Stimulated activated CD8-positive, alpha-beta memory T cell treated with anti-CD3 and anti-CD28 coated beads, Interleukin-15, amount 100 ng/mL, for 1 hour (primary cell): ENCODE measurements around the gene LAMA5.

Source experiments
- DNase-seq: peaks from one replicate; pipeline ENCODE4 v3.0.0-alpha.2; 2020; ENCODE audit warnings: low read depth

The LAMA5 gene

DNA sequence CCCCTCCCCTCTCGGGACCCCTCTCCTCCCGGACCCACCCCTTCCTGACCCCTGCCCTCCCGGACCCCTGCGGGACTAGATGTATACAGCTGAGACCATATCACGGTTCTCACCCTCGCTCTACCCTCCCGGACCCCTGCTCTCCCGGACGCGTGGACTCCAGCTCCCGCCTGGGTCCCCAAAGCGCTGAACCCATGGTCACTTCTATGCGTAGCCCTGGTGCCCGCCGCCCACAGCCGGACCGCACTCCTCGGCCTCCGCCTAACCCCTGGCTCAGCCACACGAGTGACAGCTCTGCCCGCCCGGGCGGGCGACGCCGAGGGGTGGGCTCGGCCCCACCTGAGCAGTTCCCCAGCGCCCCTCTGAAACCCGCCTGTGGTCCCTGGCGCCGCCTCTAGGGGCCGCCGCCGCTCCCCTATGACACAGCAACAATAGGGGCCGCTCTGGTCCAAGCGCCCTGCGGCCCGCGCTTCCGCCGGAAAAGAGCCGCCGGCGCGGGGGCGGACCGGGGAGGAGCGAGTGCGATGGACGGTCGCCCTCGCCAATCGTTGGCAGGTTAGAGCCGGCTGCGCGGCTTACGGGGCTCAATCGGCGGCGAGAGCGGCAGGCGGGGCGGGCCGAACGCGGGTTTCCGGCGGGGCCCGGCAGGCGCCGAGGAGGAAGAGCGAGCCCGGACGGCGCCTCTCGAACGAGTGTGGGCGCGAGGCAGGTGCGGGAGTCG lies 64.6 kb downstream of the LAMA5 start, which contains the start of gene ADRM1:
Gene ADRM1 (plus strand): TSS at position 657 of the 721 bp plus-strand sequence. CDS start 572 bp downstream, outside the sequence.
- DNase-seq: peak; percentile 83

DNA sequence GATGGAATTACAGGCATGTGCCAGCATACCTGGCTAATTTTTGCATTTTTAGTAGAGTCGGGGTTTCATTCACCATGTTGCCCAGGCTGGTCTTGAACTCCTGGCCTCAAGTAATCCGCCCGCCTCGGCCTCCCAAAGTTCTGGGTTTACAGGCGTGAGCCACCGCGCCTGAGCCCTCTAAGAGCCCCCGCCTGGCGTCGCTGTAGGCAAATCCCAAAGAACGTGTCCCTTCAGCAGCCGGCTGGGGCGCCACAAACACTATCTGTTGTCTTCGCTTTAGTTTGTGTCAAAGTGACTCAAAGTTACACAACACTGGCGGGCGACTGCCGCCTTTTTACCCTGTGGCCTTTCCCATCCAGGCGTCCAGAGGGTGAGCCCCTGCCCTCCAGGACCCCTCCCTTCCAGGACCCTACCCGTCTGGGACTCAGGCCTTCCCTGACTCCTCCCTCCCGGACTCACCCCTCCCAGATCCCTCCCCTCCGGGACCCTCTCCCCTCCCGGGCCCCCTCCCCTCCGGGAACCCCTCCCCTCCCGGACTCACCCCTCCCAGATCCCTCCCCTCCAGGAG lies 65.3 kb downstream of the LAMA5 start:
- DNase-seq: peak; percentile 62

DNA sequence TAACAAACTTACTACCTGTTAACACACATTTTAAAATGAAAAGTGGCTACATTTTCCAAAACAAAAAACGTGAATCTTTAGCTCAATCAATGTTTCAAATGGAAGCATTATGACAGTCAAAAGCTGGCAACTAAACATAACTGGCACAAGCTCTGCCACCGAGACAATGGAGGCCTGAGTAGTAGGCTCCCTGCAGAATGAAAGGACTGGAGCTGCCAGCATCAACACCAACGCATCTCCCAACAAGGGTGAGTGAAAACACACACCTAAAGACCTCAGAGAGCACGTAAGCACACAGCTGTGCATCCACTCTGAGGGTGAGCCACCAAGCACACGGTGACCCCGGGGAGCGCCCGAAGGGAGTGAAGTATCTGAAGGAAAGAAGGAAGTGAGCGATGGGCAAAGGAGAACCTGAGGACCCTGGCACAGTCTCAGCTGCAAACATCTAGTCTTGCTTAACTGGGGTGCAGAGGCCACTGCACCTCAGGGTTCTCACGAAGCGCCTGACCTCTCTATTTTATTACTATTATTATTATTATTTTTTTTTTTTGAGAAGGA lies 65.9 kb downstream of the LAMA5 start:
- DNase-seq: no peak

DNA sequence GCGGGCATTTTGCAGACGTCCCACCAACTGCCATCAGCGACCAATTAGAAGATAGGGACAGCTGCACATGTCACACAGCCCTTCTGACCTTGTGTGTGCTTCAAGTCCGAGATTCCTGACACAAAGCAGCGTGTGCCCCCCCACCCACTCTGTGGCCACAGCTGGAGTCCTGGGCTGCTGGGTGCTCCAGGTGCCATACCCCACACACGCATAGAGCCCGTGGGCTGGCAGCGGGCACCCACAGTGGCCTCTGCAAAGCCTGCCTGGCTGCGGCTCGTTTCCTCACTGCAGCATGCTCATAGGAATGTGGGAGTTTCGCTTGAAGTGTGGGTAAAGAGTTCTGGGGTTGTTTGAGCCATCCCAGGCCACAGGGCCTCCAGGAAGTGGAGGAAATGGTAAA lies 66.8 kb downstream of the LAMA5 start:
- DNase-seq: no peak

DNA sequence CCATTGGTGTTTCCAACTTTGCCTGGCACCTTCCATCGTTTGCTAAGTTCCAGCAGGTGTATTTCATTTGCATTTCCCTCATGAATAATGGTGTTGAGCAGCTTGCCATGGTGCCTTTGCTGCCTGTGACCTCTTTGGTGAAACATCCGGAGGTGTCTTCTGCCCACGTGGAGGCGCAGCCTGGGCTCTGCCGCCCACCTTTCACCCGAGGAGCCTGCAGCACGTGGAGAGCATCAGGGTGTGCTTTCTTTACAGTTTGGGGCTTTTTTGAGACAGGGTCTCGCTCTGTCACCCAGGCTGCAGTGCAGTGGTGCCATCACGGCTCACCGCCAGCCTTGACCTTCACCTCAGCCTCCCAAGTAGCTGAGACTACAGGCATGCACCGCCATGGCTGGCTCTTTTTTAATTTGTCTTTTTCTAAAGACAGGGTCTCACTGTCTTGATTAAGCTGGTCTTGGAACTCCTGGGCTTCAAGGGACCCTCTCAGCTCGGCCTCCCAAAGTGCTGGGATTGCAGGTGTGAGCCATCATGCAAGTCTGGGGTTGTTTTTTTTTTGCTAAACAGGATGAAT lies 67.4 kb downstream of the LAMA5 start:
- DNase-seq: no peak

DNA sequence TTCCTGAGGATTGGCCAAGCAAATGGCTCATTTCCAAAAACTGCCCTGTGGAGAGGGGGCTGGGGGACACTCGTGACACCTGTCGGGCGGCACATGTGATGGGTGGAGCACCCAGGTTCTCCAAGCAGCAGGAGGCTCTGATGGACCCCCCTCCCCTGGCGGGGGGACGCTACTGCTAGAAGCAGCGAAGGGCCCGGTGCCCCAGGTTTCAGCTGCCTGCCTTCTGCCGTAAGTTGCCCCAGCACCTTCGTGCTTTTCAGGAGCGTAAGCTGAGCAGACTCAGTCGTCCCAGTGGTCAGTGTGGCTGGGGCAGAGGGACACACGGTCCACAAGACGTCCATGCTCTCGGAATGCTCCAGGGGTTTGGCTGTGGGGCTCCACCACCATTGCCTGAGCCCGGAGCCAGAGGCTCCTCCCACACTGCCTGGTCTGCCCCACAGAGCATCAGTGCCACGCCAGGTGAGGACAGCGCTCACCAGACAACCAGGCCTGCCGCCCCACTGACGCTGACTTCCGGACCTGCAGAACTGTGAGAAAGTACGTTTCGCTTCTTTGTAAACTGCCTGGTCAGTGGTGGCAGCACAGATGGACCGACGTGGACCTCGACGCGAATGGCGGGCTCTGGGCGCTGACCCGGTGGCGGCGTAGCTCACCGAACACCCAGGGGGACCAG lies 68.4 kb downstream of the LAMA5 start:
- no peak for DNase-seq

DNA sequence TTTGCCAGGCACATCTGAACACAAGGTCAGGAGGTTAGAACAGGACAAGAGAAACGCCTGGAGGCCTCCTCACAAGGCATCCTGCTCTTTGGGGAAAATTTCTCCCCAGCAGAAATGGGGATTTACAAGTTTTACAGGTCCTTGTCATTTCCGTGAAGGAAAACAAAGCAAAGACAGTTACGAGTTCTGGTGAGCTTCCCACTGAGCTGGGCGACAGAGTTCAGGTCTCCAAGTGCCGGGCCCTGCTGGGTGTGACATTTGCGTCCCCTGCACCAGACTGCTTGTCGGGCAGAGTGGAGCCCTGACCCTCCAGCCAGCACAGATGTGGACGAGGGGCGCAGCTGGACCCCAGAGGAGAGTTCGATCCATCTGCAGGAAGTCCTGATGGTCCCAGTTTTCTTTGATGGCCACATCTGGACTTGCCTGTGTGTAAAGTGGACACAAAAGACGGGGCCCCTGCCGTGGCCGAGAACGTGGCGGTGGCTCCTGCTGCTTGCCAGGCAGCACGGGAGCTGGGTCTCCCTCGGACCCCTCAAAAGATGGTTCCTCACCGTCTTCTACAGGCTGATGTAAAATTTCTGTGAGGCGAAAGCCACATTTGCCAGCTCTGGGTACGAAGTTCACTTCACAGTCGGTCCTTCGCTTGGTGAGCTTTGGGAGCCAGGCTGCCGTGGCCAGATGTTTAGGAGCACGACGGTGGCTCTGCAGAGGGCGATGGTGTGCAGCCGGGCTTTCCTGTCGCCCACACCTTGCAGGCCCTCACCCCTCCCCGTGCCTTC lies 69.5 kb downstream of the LAMA5 start:
- no peak for DNase-seq

DNA sequence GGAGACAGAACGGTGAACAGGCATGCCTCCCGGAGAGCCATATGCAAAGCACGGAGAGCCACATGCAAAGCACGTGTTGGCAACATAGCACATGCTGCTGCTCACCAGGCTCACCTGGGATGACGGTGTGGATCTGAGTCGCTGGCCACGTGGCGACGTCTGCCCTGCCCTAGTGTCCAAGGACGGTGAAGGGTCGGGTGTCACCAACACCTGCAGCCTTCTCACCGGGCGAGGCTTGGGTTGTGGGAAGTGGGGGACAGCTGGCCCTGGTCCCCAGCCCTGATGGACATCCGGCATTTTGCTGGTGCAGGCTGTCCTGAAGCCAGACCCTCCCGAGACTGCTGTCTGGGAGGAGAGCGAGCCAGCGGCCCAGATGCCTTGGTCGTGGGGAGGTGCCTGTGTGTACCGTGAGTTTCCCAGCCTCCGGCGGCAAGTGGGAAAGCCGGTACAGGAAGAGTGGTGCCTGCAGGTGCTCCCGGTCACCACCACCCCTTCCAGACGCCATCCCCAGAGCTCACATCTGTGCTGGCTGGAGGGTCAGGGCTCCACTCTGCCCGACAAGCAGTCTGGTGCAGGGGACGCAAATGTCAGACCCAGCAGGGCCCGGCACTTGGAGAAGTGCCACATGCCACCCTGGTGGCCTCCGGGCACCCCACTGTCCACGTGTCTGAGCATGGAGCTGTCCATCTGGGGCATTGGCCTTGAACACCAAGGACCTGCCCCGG lies 70.2 kb downstream of the LAMA5 start:
- no peak for DNase-seq

DNA sequence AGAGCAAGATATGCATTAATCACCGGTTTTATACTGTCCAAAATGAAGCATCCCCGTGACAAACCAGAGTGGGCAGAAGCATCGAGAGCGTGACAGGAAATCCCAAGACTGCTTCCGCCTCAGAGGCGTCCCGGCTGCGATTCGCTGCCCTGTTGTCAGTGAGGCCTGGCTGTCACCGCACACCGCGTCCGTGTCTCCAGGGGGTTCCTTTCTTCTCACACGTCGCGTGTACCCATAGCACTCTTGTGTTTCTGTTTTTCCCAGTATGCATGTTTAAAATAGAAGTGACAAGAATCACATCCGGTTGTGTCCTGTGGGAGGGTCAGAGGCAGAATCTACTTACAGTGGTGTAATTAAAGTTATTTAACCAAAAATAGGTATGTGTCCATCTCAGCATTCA lies 72.6 kb downstream of the LAMA5 start:
- no peak for DNase-seq

DNA sequence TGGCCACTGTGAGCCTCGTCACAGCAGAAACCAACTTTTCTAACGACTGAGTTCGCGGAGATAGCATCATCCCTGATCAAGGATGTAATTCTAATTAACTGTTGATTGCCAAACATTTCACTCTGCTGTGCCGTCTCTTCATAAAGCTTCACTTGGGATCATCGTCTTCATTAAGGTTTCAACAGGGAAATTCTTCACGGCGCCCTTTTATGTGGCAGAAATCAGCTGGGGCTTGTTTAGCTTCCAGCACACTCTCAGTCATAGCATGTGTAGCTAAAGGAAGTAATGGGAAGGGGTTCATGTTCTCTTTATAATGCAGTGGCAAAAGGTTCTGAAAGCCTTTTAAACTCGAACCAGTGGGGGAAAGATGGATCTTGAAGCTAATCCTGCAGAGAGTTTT lies 73.2 kb downstream of the LAMA5 start:
- DNase-seq: no peak

DNA sequence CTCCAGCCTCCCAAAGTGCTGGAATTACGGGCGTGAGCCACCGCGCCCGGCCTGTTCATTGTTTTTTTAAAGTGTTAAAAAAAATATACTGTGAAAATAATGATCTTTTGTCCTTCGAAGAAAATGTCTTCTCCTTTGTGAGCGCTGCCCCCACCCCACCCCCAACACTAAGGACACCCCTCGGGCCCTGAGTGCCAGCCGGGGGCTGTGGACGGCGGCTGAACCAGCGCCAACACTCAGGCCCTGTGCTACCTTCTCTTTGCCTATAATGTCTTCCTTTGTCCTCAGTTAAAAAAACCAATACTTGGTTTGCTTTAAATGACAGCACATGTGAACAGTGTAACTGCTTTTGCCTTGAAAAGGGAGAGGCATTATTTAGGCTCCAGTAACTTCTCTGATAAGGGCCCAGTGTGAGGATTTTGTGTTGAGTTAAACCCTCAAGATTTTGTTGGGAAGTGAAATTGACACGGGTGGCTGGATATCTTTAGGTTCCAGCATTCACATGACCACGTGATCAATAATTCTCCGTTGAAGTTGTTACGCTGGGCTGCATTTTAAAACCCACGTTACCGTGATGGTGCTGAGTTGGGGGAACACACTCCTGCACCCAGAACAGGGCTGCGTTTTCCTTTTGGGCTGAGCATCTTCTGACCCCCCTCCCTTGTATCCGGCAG lies 73.9 kb downstream of the LAMA5 start:
- DNase-seq: no peak

DNA sequence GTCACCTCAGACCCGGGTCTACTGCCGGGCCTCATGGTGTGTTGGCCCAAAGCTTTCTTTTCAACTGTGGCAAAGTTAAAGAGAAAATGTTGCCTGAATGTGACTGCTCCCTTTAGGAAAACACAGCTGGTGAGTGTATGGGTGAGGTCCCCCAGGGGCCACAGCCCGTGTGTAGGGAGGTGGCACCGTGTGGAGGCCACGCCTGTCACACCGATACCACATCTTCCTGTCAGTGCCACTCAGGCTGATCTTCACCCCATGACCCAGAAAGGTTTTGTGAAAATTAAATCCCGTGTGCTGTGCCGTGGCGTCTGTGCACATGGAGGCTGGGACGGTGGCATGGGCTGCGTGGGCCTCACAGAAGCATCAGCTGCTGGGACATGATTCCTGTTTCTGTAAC lies 75.0 kb downstream of the LAMA5 start:
- no peak for DNase-seq

DNA sequence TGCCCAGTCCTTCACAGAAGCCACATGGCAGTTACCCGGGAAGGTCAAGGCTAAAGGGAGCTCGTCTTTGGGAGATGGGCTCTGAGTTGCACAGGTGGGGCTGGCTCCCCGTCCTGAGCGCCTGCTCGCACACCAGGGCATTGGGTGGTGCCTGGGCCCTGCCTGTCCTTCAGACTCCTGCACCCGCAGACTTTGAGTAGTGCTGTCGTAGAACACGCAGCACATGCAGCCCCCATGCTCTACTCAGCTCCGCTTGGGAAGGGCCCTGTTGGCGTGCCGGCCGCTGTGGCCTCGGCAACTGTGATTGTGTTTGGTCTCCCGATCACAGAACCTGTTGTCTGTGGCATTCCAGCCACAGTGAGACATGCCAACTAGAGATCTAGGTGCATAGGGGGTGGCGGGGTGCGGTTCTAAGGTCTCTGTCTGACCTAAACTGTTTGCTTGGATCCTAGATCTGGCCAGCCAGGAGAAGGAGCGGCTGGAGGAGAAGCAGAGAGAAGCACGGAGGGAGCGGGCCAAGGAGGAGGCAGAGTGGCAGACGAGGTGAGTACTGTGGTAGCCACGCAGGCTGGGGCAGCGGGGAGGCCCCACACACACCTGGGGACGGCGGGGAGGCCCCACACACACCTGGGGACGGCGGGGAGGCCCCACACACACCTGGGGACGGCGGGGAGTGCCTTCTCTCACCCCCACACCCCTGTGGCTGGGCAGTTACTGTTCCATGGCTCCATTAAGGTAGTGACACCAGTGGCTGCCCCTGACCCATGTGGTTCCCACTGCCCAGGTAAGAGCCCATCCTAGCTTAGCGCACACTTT lies 75.7 kb downstream of the LAMA5 start:
- no peak for DNase-seq

DNA sequence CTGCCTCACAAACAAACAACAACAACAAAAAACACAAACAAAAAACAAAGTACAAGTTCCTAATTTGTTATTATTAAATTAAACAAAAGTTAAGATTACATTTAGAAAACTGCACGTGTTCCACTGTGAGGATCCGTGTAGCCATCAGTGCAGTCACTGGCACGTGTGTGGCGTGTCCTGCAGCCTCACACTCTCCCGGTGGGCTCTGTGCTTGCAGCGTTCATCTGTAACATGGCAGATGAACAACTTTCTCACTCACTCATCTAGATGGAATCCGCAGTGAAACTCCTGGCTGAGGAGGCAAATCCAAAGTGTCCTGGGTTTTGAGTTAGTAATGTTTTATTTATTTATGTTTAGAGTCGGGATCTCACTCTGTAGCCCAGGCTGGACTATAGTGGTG lies 77.2 kb downstream of the LAMA5 start:
- no peak for DNase-seq

DNA sequence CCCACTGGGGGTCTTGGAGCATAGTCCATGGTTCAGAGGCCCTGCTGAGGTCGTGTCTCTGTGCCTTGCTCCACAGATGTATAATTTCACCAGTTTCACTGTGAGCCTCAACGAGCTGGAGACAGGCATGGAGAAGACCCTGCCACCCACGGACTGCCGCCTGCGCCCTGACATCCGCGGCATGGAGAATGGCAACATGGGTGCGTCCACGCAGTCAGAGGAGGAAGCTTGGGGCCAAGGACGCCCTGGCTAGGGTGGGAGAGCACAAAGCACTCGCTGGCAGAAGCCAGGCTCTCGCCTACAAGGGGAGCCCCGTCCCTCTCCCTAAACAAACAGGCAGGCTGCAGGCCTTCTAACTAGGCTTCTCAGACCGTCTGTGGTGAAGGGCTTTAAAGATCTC lies 78.0 kb downstream of the LAMA5 start:
- no peak for DNase-seq

DNA sequence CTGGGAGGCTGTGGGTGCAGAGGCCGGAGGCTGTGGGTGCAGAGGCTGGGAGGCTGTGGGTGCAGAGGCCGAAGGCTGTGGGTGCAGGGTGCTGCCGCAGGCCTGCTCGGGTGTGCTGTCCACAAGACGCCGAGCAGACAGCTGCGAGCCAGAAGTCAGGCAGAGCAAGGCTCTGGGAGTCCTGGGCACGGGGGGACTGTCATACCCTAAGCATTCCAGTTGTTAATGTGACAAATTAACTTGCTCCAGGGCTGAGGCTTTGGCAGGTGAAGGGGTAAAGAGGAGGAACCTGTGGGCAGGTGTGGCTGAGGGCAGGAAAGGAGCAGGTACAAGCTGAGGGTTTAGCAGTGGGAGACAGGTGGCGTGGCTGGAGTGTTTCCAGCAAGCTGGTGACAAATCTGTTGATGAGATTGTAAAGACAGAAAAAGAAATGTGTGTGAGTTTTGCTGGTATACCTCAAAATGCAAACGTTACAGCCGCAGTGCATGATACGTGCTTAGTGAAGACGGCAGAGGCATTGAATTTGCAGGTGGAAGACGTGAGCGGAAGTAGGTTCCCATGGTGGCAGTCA lies 78.5 kb downstream of the LAMA5 start:
- no peak for DNase-seq

DNA sequence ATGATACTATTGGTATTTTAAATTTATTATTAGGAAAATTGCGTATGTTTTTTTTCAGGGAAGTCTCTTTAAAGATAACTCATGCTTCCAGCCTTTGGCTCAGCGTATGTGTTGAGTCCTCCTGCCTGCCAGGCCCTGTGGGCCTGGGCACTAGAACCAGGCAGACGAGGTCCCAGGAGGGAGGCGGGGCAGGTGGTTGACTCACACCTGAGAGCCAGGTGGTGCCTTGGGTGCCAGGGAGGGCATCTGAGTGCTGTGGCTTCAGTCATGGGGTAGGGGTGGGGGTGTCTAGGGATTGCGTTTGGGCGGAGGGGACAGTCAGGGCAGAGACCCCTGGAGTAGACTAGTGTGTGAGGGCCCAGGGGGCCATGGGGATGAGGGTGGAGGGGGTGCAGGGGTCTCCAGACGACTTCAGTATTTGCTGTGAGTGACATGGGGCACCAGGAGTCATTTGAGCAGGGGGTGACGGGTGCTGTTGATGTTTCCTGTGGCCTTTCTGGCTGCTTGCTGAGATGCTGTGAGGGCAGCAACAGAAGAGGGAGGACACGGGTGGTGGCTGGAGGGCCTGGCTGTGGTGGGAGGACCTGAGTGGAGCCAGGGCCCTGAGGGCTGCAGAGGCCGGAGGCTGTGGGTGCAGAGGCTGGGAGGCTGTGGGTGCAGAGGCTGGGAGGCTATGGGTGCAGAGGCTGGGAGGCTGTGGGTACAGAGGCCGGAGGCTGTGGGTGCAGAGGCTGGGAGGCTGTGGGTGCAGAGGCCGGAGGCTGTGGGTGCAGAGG lies 79.2 kb downstream of the LAMA5 start:
- DNase-seq: no peak

DNA sequence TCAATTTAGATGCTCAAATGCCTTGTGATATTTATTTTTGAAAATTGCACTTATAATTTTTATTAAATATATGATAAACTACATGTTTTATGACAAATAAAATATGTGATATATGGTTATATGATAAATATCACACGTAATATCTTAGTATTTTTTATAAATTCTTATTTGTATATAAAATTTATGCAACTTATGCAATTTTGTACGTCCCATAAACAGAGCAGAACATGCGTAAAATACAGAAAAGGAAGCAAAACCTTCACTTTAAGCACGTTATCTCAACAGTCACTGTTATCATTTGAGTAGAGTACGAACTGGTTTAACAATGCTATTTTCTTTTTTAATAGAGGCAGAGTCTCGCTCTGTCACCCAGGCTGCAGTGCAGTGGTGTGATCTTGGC lies 80.0 kb downstream of the LAMA5 start:
- DNase-seq: no peak
